Calu3 (cell line): ENCODE measurements around the gene ABCB9. TPM values are rescaled to one million over a fixed set of nuclear protein-coding genes. Genes with fewer than 3 reads are reported as not detected.

Source experiments
- BruUV-seq: library from RNA; stranded (reverse); fragments of 400-500 nt; replicated peaks from 2 replicates; lab custom pipeline; 2021; lab: Mats Ljungman, UMichigan
- CTCF ChIA-PET: fragments of 300-600 bp; sonication (Branson Sonifier 250); formaldehyde crosslinking; loops from one replicate; lab custom pipeline; 2022; ENCODE audit warnings: antibody characterized with exemption; lab: Charles Lee
- DNase-seq: peaks from one replicate; pipeline ENCODE4 v3.0.0; 2022
- H3K27ac Mint-ChIP-seq: one replicate; pipeline ENCODE4 v1.8.0; 2022; ENCODE audit warnings: mixed read lengths; ENCODE audit not compliant: unreplicated experiment
- H3K27me3 Mint-ChIP-seq: one replicate; pipeline ENCODE4 v1.8.0; 2022; ENCODE audit warnings: mixed read lengths; ENCODE audit not compliant: unreplicated experiment
- H3K36me3 Mint-ChIP-seq: one replicate; pipeline ENCODE4 v1.8.0; 2022; ENCODE audit warnings: mild to moderate bottlenecking, moderate library complexity, mixed read lengths; ENCODE audit not compliant: insufficient read depth, unreplicated experiment
- H3K4me1 Mint-ChIP-seq: one replicate; pipeline ENCODE4 v1.8.0; 2022; ENCODE audit warnings: mild to moderate bottlenecking, low read depth, mixed read lengths; ENCODE audit not compliant: unreplicated experiment
- H3K4me3 Mint-ChIP-seq: one replicate; pipeline ENCODE4 v1.8.0; 2022; ENCODE audit warnings: mild to moderate bottlenecking, low read depth, moderate library complexity, mixed read lengths; ENCODE audit not compliant: unreplicated experiment
- H3K9me3 Mint-ChIP-seq: one replicate; pipeline ENCODE4 v1.8.0; 2022; ENCODE audit warnings: low read depth, mixed read lengths; ENCODE audit not compliant: unreplicated experiment
- CTCF ChIP-seq: fragments of 200-600 bp; IDR thresholded peaks from one replicate; pipeline ENCODE4 v1.8.0; 2022; ENCODE audit warnings: antibody characterized with exemption; ENCODE audit not compliant: unreplicated experiment
- intact Hi-C: fragments of 100-400 bp; cut with micrococcal nuclease; formaldehyde crosslinking; loops from one replicate; pipeline ENCODE4 v1.10.0; 2022; ENCODE audit not compliant: unreplicated experiment
- total RNA-seq: library from RNA; stranded (reverse); gene quantifications from 2 replicates; pipeline ENCODE4 v1.2.3, GENCODE V29; 2022

ABCB9 gene
- total RNA-seq, 1 experiment from 2014 or later, result 25.6 TPM

GRCh38 chr12:122960193-122960569 lies 6.1 kb downstream of the ABCB9 start:
- no peak overlapping the region for H3K4me3 Mint-ChIP-seq
- peaks cover 26% of the 10 kb centered on the region for H3K4me1 Mint-ChIP-seq
- H3K36me3 Mint-ChIP-seq, result peaks cover 5% of the 10 kb centered on the region
- BruUV-seq, result no TSS peak
- intact Hi-C loops, result no loop called here
- CTCF ChIA-PET, result no interaction called here
- no peaks in the 10 kb centered on the region for H3K27me3 Mint-ChIP-seq
- no peak for TF ChIP-seq CTCF
- DNase-seq, result no peak
- no peaks in the 10 kb centered on the region for H3K9me3 Mint-ChIP-seq
- H3K27ac Mint-ChIP-seq, result no peak overlapping the region

- TF ChIP-seq CTCF, result no peak
- BruUV-seq, result no TSS peak
- DNase-seq, result no peak
- H3K36me3 Mint-ChIP-seq, result peaks cover 1% of the 10 kb centered on the region
- H3K9me3 Mint-ChIP-seq, result no peaks in the 10 kb centered on the region
- H3K27me3 Mint-ChIP-seq, result no peaks in the 10 kb centered on the region
- no peak overlapping the region for H3K27ac Mint-ChIP-seq
- no peak overlapping the region for H3K4me3 Mint-ChIP-seq
- H3K4me1 Mint-ChIP-seq, result peaks cover 21% of the 10 kb centered on the region
- intact Hi-C loops, result no loop called here
- CTCF ChIA-PET, result no interaction called here
These were observed 6.6 kb downstream of the ABCB9 start for GRCh38 chr12:122959566-122960192.

- TF ChIP-seq CTCF, result no peak
- Mint-ChIP-seq H3K27ac (no peak overlapping the region), H3K9me3 (no peaks in the 10 kb centered on the region), H3K36me3 (no peaks in the 10 kb centered on the region), H3K27me3 (no peaks in the 10 kb centered on the region), H3K4me1 (peaks cover 15% of the 10 kb centered on the region), H3K4me3 (no peak overlapping the region)
- no peak for DNase-seq
- CTCF ChIA-PET, result interaction anchor here (0.8 kb wide), 1 partner anchor 113 kb away, joined by 7 read pairs; no protein-coding TSS in a partner anchor
- no TSS peak for BruUV-seq
- intact Hi-C loops, result no loop called here
These were observed 7.9 kb downstream of the ABCB9 start for GRCh38 chr12:122958198-122958888.

- no peak for DNase-seq
- intact Hi-C loops, result no loop called here
- no peaks in the 10 kb centered on the region for H3K9me3 Mint-ChIP-seq
- no peak overlapping the region for H3K27ac Mint-ChIP-seq
- no peak for TF ChIP-seq CTCF
- H3K36me3 Mint-ChIP-seq, result no peaks in the 10 kb centered on the region
- no TSS peak for BruUV-seq
- H3K27me3 Mint-ChIP-seq, result no peaks in the 10 kb centered on the region
- H3K4me1 Mint-ChIP-seq, result peaks cover 12% of the 10 kb centered on the region
- CTCF ChIA-PET, result no interaction called here
- H3K4me3 Mint-ChIP-seq, result no peak overlapping the region
These were observed 10.2 kb downstream of the ABCB9 start for GRCh38 chr12:122956035-122956434.
